Pons (tissue), 1 donor: ENCODE results near the gene CDK17.
"Not testable (repeated sequence)": the region's sequence is repeated elsewhere in the genome, so short reads cannot be mapped to it uniquely, and the experiment has no call there.

Source experiments
- DNase-seq: peaks from one replicate; pipeline ENCODE4 v3.0.0-alpha.2; 2016; ENCODE audit warnings: low spot score

CDK17 gene

GRCh38 chr12:96387981-96388380 lies 12.3 kb downstream of the CDK17 start:
- no peak for DNase-seq

- no peak for DNase-seq
Measured at GRCh38 chr12:96386794-96387193, 13.4 kb downstream of the CDK17 start.

GRCh38 chr12:96383991-96384390 lies 16.2 kb downstream of the CDK17 start:
- no peak for DNase-seq

GRCh38 chr12:96383371-96383770 lies 16.9 kb downstream of the CDK17 start:
- no peak for DNase-seq

- not testable (repeated sequence) for DNase-seq
Measured at GRCh38 chr12:96379743-96380142, 20.5 kb downstream of the CDK17 start.

GRCh38 chr12:96378319-96378718 lies 21.9 kb downstream of the CDK17 start:
- DNase-seq, result no peak

- no peak for DNase-seq
Measured at GRCh38 chr12:96376865-96377264, 23.4 kb downstream of the CDK17 start.

- no peak for DNase-seq
Measured at GRCh38 chr12:96375841-96376604, 24.2 kb downstream of the CDK17 start.

- no peak for DNase-seq
Measured at GRCh38 chr12:96375170-96375569, 25.1 kb downstream of the CDK17 start.

- DNase-seq, result no peak
Measured at GRCh38 chr12:96371790-96372699, 28.2 kb downstream of the CDK17 start.

GRCh38 chr12:96371138-96371789 lies 29.0 kb downstream of the CDK17 start:
- DNase-seq, result no peak

GRCh38 chr12:96368687-96369086 lies 31.6 kb downstream of the CDK17 start:
- DNase-seq, result no peak

- peak; percentile 81 for DNase-seq
Measured at GRCh38 chr12:96368233-96368632, 32.0 kb downstream of the CDK17 start.

GRCh38 chr12:96366381-96366654 lies 33.9 kb downstream of the CDK17 start:
- no peak for DNase-seq

- DNase-seq, result no peak
Measured at GRCh38 chr12:96365604-96366380, 34.4 kb downstream of the CDK17 start.

GRCh38 chr12:96364092-96364700 lies 36.0 kb downstream of the CDK17 start:
- no peak for DNase-seq

GRCh38 chr12:96361074-96361473 lies 39.2 kb downstream of the CDK17 start:
- DNase-seq, result no peak

- DNase-seq, result no peak
Measured at GRCh38 chr12:96360550-96360949, 39.7 kb downstream of the CDK17 start.

- no peak for DNase-seq
Measured at GRCh38 chr12:96359328-96359727, 40.9 kb downstream of the CDK17 start.

GRCh38 chr12:96356831-96357230 lies 43.4 kb downstream of the CDK17 start:
- no peak for DNase-seq

GRCh38 chr12:96354844-96355534 lies 45.2 kb downstream of the CDK17 start:
- no peak for DNase-seq
